WTC11 (cell line): ENCODE data around the gene UBE2E1. TPM values are rescaled to one million over a fixed set of nuclear protein-coding genes. Genes with fewer than 3 reads are reported as not detected.

Experiments used
- ATAC-seq: fragments of 200-7000 bp; cut with Tn5 transposase; 2 replicates; pipeline ENCODE4 v1.10.0; 2021; ENCODE audit warnings: mild to moderate bottlenecking, moderate library complexity
- CTCF ChIA-PET: fragments of 300-600 bp; sonication (Branson Sonifier 250); formaldehyde crosslinking; loops from one replicate; lab custom pipeline; 2021; ENCODE audit warnings: antibody characterized with exemption; lab: Charles Lee
- POLR2A ChIA-PET: fragments of 350-600 bp; sonication (Branson Sonifier 250); formaldehyde crosslinking; loops from one replicate; lab custom pipeline; 2021; ENCODE audit warnings: antibody characterized with exemption; lab: Charles Lee
- DNase-seq: peaks from one replicate; pipeline ENCODE4 v3.0.0; 2021; ENCODE audit warnings: low spot score
- H3K27ac Mint-ChIP-seq: 2 replicates; pipeline ENCODE4 v1.8.0; 2021; ENCODE audit warnings: mixed read lengths
- H3K27me3 Mint-ChIP-seq: 2 replicates; pipeline ENCODE4 v1.8.0; 2021; ENCODE audit warnings: low read depth, mild to moderate bottlenecking, moderate library complexity, mixed read lengths
- H3K36me3 Mint-ChIP-seq: 2 replicates; pipeline ENCODE4 v1.8.0; 2021; ENCODE audit warnings: mixed read lengths
- H3K4me1 Mint-ChIP-seq: 2 replicates; pipeline ENCODE4 v1.8.0; 2022; ENCODE audit warnings: mixed read lengths
- H3K4me3 Mint-ChIP-seq: 2 replicates; pipeline ENCODE4 v1.8.0; 2021; ENCODE audit warnings: mild to moderate bottlenecking, moderate library complexity, mixed read lengths
- H3K9me3 Mint-ChIP-seq: 2 replicates; pipeline ENCODE4 v1.8.0; 2021; ENCODE audit warnings: mixed read lengths
- CTCF ChIP-seq: fragments of 200-600 bp; IDR thresholded peaks from 2 replicates; pipeline ENCODE4 v1.8.0; 2022; ENCODE audit warnings: antibody characterized with exemption
- ETV6 ChIP-seq: sonication (generic); formaldehyde crosslinking; IDR thresholded peaks from 2 replicates; pipeline ENCODE4 v1.8.1; 2022; ENCODE audit warnings: mild to moderate bottlenecking, missing genetic modification reagents
- FOXJ3 ChIP-seq: sonication (generic); formaldehyde crosslinking; IDR thresholded peaks from 2 replicates; pipeline ENCODE4 v1.9.0; 2021; ENCODE audit warnings: missing genetic modification reagents, mild to moderate bottlenecking, borderline replicate concordance
- HMGXB4 ChIP-seq: sonication (generic); formaldehyde crosslinking; IDR thresholded peaks from 2 replicates; pipeline ENCODE4 v1.8.1; 2023; ENCODE audit warnings: mild to moderate bottlenecking, moderate library complexity, missing genetic modification reagents
- IRF2 ChIP-seq: sonication (generic); formaldehyde crosslinking; IDR thresholded peaks from 2 replicates; pipeline ENCODE4 v1.8.0; 2022; ENCODE audit warnings: low read depth, missing genetic modification reagents, borderline replicate concordance
- JAZF1 ChIP-seq: fragments of 250-450 bp; sonication (Bioruptor Pico); IDR thresholded peaks from 2 replicates; pipeline ENCODE4 v1.9.0; 2021; ENCODE audit warnings: moderate library complexity, mild to moderate bottlenecking, inconsistent platforms
- MXD4 ChIP-seq: fragments of 250-450 bp; sonication (Bioruptor Pico); IDR thresholded peaks from 2 replicates; pipeline ENCODE4 v1.8.0; 2021; ENCODE audit warnings: mild to moderate bottlenecking, moderate library complexity, borderline replicate concordance
- TEAD4 ChIP-seq: sonication (generic); formaldehyde crosslinking; IDR thresholded peaks from 2 replicates; pipeline ENCODE4 v1.8.0; 2022; ENCODE audit warnings: mild to moderate bottlenecking, missing genetic modification reagents
- ZNF219 ChIP-seq: sonication (generic); formaldehyde crosslinking; IDR thresholded peaks from 2 replicates; pipeline ENCODE4 v1.8.0; 2023; ENCODE audit warnings: missing genetic modification reagents, mild to moderate bottlenecking, borderline replicate concordance
- ZNF416 ChIP-seq: fragments of 250-450 bp; sonication (Bioruptor Pico); IDR thresholded peaks from 2 replicates; pipeline ENCODE4 v1.9.0; 2021; ENCODE audit warnings: mild to moderate bottlenecking, inconsistent platforms
- ZNF512 ChIP-seq: sonication (generic); formaldehyde crosslinking; IDR thresholded peaks from 2 replicates; pipeline ENCODE4 v1.8.1; 2022; ENCODE audit warnings: missing genetic modification reagents, borderline replicate concordance
- ZNF532 ChIP-seq: fragments of 250-450 bp; sonication (Bioruptor Pico); IDR thresholded peaks from 2 replicates; pipeline ENCODE4 v1.9.0; 2021; ENCODE audit warnings: mild to moderate bottlenecking, borderline replicate concordance
- ZSCAN18 ChIP-seq: fragments of 250-450 bp; sonication (Bioruptor Pico); IDR thresholded peaks from 2 replicates; pipeline ENCODE4 v2.1.2; 2022; ENCODE audit warnings: mild to moderate bottlenecking, moderate library complexity
- total RNA-seq: library from RNA; stranded (reverse); gene quantifications from 3 replicates; pipeline ENCODE4 v1.2.3, GENCODE V29; 2021
- TF ChIP-seq, protein P1 (sequence below): sonication (generic); formaldehyde crosslinking; IDR thresholded peaks from 2 replicates; pipeline ENCODE4 v1.8.1; 2023; ENCODE audit warnings: mild to moderate bottlenecking, missing genetic modification reagents
- TF ChIP-seq, protein P2 (sequence below): sonication (generic); formaldehyde crosslinking; IDR thresholded peaks from 2 replicates; pipeline ENCODE4 v1.8.1; 2023; ENCODE audit warnings: mild to moderate bottlenecking, missing genetic modification reagents, moderate library complexity
- TF ChIP-seq, protein P3 (sequence below): sonication (generic); formaldehyde crosslinking; IDR thresholded peaks from 2 replicates; pipeline ENCODE4 v1.8.1; 2022; ENCODE audit warnings: mild to moderate bottlenecking, moderate library complexity, missing genetic modification reagents
- TF ChIP-seq, protein P4 (sequence below): fragments of 250-450 bp; sonication (Bioruptor Pico); IDR thresholded peaks from 2 replicates; pipeline ENCODE4 v1.9.0; 2021; ENCODE audit warnings: mild to moderate bottlenecking

The UBE2E1 gene
- total RNA-seq, 1 experiment from 2014 or later, result 121 TPM

GRCh38 chr3:23793528-23794134 lies 12.1 kb upstream of the UBE2E1 start:
- no peak for ATAC-seq
- H3K27ac Mint-ChIP-seq, result no peak overlapping the region
- ChIA-PET POLR2A (no interaction called here), CTCF (interaction anchor here (1.0 kb wide), 1 partner anchor 33 kb away, joined by 3 read pairs; no protein-coding TSS in a partner anchor)
- no peak for DNase-seq
- H3K9me3 Mint-ChIP-seq, result no peaks in the 10 kb centered on the region
- no peaks in the 10 kb centered on the region for H3K36me3 Mint-ChIP-seq
- H3K4me1 Mint-ChIP-seq, result peaks cover 3% of the 10 kb centered on the region
- H3K27me3 Mint-ChIP-seq, result no peaks in the 10 kb centered on the region
- no peak overlapping the region for H3K4me3 Mint-ChIP-seq
- TF ChIP-seq, protein P1, sequence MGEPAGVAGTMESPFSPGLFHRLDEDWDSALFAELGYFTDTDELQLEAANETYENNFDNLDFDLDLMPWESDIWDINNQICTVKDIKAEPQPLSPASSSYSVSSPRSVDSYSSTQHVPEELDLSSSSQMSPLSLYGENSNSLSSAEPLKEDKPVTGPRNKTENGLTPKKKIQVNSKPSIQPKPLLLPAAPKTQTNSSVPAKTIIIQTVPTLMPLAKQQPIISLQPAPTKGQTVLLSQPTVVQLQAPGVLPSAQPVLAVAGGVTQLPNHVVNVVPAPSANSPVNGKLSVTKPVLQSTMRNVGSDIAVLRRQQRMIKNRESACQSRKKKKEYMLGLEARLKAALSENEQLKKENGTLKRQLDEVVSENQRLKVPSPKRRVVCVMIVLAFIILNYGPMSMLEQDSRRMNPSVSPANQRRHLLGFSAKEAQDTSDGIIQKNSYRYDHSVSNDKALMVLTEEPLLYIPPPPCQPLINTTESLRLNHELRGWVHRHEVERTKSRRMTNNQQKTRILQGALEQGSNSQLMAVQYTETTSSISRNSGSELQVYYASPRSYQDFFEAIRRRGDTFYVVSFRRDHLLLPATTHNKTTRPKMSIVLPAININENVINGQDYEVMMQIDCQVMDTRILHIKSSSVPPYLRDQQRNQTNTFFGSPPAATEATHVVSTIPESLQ (CRISPR knock-in tag), result no peak
- TF ChIP-seq TEAD4 (no peak), ZNF219 (CRISPR knock-in tag) (no peak), ZNF416 (CRISPR knock-in tag) (no peak), ZSCAN18 (CRISPR knock-in tag) (no peak), ZNF512 (CRISPR knock-in tag) (no peak), FOXJ3 (no peak), IRF2 (CRISPR knock-in tag) (no peak), ETV6 (CRISPR knock-in tag) (no peak), CTCF (no peak), HMGXB4 (no peak), ZNF532 (CRISPR knock-in tag) (no peak), JAZF1 (CRISPR knock-in tag) (no peak), MXD4 (no peak)
- TF ChIP-seq, protein P2, sequence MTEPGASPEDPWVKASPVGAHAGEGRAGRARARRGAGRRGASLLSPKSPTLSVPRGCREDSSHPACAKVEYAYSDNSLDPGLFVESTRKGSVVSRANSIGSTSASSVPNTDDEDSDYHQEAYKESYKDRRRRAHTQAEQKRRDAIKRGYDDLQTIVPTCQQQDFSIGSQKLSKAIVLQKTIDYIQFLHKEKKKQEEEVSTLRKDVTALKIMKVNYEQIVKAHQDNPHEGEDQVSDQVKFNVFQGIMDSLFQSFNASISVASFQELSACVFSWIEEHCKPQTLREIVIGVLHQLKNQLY, result no peak
- TF ChIP-seq, protein P3, sequence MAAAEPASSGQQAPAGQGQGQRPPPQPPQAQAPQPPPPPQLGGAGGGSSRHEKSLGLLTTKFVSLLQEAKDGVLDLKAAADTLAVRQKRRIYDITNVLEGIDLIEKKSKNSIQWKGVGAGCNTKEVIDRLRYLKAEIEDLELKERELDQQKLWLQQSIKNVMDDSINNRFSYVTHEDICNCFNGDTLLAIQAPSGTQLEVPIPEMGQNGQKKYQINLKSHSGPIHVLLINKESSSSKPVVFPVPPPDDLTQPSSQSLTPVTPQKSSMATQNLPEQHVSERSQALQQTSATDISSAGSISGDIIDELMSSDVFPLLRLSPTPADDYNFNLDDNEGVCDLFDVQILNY (CRISPR knock-in tag), result no peak
- TF ChIP-seq, protein P4, sequence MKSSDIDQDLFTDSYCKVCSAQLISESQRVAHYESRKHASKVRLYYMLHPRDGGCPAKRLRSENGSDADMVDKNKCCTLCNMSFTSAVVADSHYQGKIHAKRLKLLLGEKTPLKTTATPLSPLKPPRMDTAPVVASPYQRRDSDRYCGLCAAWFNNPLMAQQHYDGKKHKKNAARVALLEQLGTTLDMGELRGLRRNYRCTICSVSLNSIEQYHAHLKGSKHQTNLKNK (CRISPR knock-in tag), result no peak
